ENCODE measurements around the gene SKIL.

SKIL gene

GRCh38 chr3:170353485-170353884 lies 4.0 kb upstream of the SKIL start:
- no peak for DNase-seq (ENCODE audit: insufficient read length, low spot score)
- FAIRE-seq: no peak
- TF ChIP-seq CTCF (IDR thresholded peaks at IDR 0.05; ENCODE audit: insufficient read depth, missing control alignments): no peak

GRCh38 chr3:170354760-170355159 lies 2.8 kb upstream of the SKIL start:
- DNase-seq (ENCODE audit: insufficient read length, low spot score) (no peak), FAIRE-seq (no peak)
- no peak for TF ChIP-seq CTCF (IDR thresholded peaks at IDR 0.05; ENCODE audit: insufficient read depth, missing control alignments)

GRCh38 chr3:170355738-170356595 lies 1.5 kb upstream of the SKIL start:
- no peak for FAIRE-seq

GRCh38 chr3:170356596-170357175 lies 829 bp upstream of the SKIL start:
- no peak for TF ChIP-seq CTCF (IDR thresholded peaks at IDR 0.05; ENCODE audit: insufficient read depth, missing control alignments)
- DNase-seq (ENCODE audit: insufficient read length, low spot score) (no peak), FAIRE-seq (no peak)

More at GRCh38 chr3:170355738-170356595, 1.5 kb upstream of the SKIL start:
- TF ChIP-seq CTCF (IDR thresholded peaks at IDR 0.05; ENCODE audit: insufficient read depth, missing control alignments): no peak
- no peak for DNase-seq (ENCODE audit: insufficient read length, low spot score)

GRCh38 chr3:170358042-170359010 lies 811 bp downstream of the SKIL start:
- peak; percentile 18 for TF ChIP-seq CTCF (IDR thresholded peaks at IDR 0.05; ENCODE audit: insufficient read depth, missing control alignments)
- FAIRE-seq (no peak), DNase-seq (ENCODE audit: insufficient read length, low spot score) (no peak)

GRCh38 chr3:170359178-170359704 lies 1.7 kb downstream of the SKIL start:
- no peak for TF ChIP-seq CTCF (IDR thresholded peaks at IDR 0.05; ENCODE audit: insufficient read depth, missing control alignments)
- FAIRE-seq (no peak), DNase-seq (ENCODE audit: insufficient read length, low spot score) (no peak)
